ENCODE data around the gene ALDH1A2.

- no peak for TF ChIP-seq CTCF (tag by site-specific recombination; IDR thresholded peaks at IDR 0.05)
- TF ChIP-seq ZNF785 (tag by site-specific recombination; IDR thresholded peaks at IDR 0.05): no peak
- no peak for TF ChIP-seq TCF7L2 (IDR thresholded peaks at IDR 0.05; ENCODE audit: borderline replicate concordance, low read depth, low read length)
- TF ChIP-seq ZNF555 (tag by site-specific recombination; conservative IDR thresholded peaks at IDR 0.05): no peak
- no peak for TF ChIP-seq ZNF549 (tag by site-specific recombination; IDR thresholded peaks at IDR 0.05)
- no peak for TF ChIP-seq ATF2 (tag by site-specific recombination; IDR thresholded peaks at IDR 0.05; ENCODE audit: low read depth)
- no peak for TF ChIP-seq ZBTB10 (tag by site-specific recombination; IDR thresholded peaks at IDR 0.05)
- TF ChIP-seq ZBTB1 (tag by site-specific recombination; IDR thresholded peaks at IDR 0.05): no peak
- no peak for TF ChIP-seq ZNF214 (tag by site-specific recombination; IDR thresholded peaks at IDR 0.05; ENCODE audit: borderline replicate concordance)
- no peak for TF ChIP-seq ZNF585B (tag by site-specific recombination; IDR thresholded peaks at IDR 0.05)
- no peak for TF ChIP-seq ZSCAN16 (tag by site-specific recombination; IDR thresholded peaks at IDR 0.05)
- no peak for TF ChIP-seq ZBTB20 (tag by site-specific recombination; IDR thresholded peaks at IDR 0.05)
- TF ChIP-seq ZBTB17 (tag by site-specific recombination; IDR thresholded peaks at IDR 0.05): no peak
- TF ChIP-seq ZFHX2 (tag by site-specific recombination; conservative IDR thresholded peaks at IDR 0.05): no peak
These were observed 29.9 kb upstream of the ALDH1A2 start for GRCh38 chr15:58095415-58095814.
